Uterus (tissue), 4 donors: Measurements from ENCODE around the gene PLXNA4. TPM values are rescaled to one million over a fixed set of nuclear protein-coding genes. Genes with fewer than 3 reads are reported as not detected.

Experiments
- DNase-seq, 2 donors: peaks; one replicate each; pipeline ENCODE4 v3.0.0-alpha.2; 2019 to 2020
- H3K27ac ChIP-seq, 2 donors: fragments of 200-600 bp; sonication (generic); 1 replicate in 1 of 2; 2 replicates in 1 of 2; pipeline ENCODE4 v1.5.1; 2016 to 2018
- H3K27me3 ChIP-seq, 2 donors: fragments of 200-600 bp; sonication (generic); one replicate each; pipeline ENCODE4 v1.5.1; 2018 to 2019; ENCODE audit warnings: control low read depth in 1 of 2
- H3K36me3 ChIP-seq, 2 donors: fragments of 200-600 bp; sonication (generic); one replicate each; pipeline ENCODE4 v1.5.1; 2019; ENCODE audit warnings: control low read depth in 1 of 2
- H3K4me1 ChIP-seq, 2 donors: fragments of 200-600 bp; sonication (generic); one replicate each; pipeline ENCODE4 v1.5.1; 2018 to 2019; ENCODE audit warnings: control low read depth in 1 of 2
- H3K4me3 ChIP-seq, 2 donors: fragments of 200-600 bp; sonication (generic); 1 replicate in 1 of 2; 2 replicates in 1 of 2; pipeline ENCODE4 v1.5.1; 2018 to 2019; ENCODE audit warnings: mild to moderate bottlenecking in 1 of 2
- H3K9me3 ChIP-seq, 2 donors: fragments of 200-600 bp; sonication (generic); one replicate each; pipeline ENCODE4 v1.5.1; 2019; ENCODE audit warnings: control low read depth in 1 of 2
- CTCF ChIP-seq, 4 experiments: fragments of 200-600 bp in 2 of 4; fragments of 450-650 bp in 2 of 4; sonication (generic) in 2 of 4; IDR thresholded peaks; one replicate each; pipeline ENCODE4 v1.5.1; 2016 to 2019; ENCODE audit warnings: antibody characterized with exemption in 4 of 4, mild to moderate bottlenecking in 2 of 4, moderate library complexity in 1 of 4
- POLR2A ChIP-seq, 2 donors: fragments of 450-650 bp; IDR thresholded peaks; one replicate each; pipeline ENCODE4 v1.6.1; 2016; ENCODE audit warnings: antibody characterized with exemption in 2 of 2, mild to moderate bottlenecking in 1 of 2, moderate library complexity in 1 of 2
- intact Hi-C: fragments of 100-400 bp; cut with DNase I; formaldehyde crosslinking; loops from one replicate; pipeline ENCODE4 v1.15.1; 2023; ENCODE audit warnings: low total_unique reads
- total RNA-seq, 4 donors: library from RNA; depleted of rRNA in 3 of 4; stranded (reverse); fragments of >200 nt in 3 of 4; gene quantifications; one replicate each; pipeline versions ENCODE4 v1.1.0 to v1.2.4, GENCODE V29; 2014 to 2023
- donor health status: DM: yes; HTN: yes; CAD: no.

The PLXNA4 gene
- total RNA-seq, 4 donors from 2014 or later: 4.1 to 16.5 (median 7.7) TPM

GRCh38 chr7:132380059-132380458, 196.2 kb downstream of the PLXNA4 start:
- H3K9me3 ChIP-seq: no peaks in the 10 kb centered on the region
- DNase-seq: peak; percentile 48 to 60
- no peaks in the 10 kb centered on the region for H3K27me3 ChIP-seq
- H3K4me1 ChIP-seq: peaks cover 3 to 14% of the 10 kb centered on the region in 2 donors
- H3K36me3 ChIP-seq: no peaks in the 10 kb centered on the region
- peak overlapping the region; percentile 6 to 22 for H3K27ac ChIP-seq
- intact Hi-C loops: no loop called here
- TF ChIP-seq CTCF (IDR thresholded peaks at IDR 0.05) (no peak), POLR2A (IDR thresholded peaks at IDR 0.05) (no peak)
- no peak overlapping the region for H3K4me3 ChIP-seq

- H3K27ac ChIP-seq: peak overlapping the region in 1 of 2 donors; percentile 59
- intact Hi-C loops: no loop called here
- H3K9me3 ChIP-seq: no peaks in the 10 kb centered on the region
- H3K36me3 ChIP-seq: no peaks in the 10 kb centered on the region
- TF ChIP-seq POLR2A (IDR thresholded peaks at IDR 0.05): no peak
- TF ChIP-seq CTCF (IDR thresholded peaks at IDR 0.05): no peak
- H3K4me3 ChIP-seq: no peak overlapping the region
- no peak for DNase-seq
- no peaks in the 10 kb centered on the region for H3K27me3 ChIP-seq
- peaks cover 3 to 14% of the 10 kb centered on the region in 2 donors for H3K4me1 ChIP-seq
These were observed 197.0 kb downstream of the PLXNA4 start for GRCh38 chr7:132379292-132379691.

- H3K9me3 ChIP-seq: no peaks in the 10 kb centered on the region
- H3K27ac ChIP-seq: peak overlapping the region; percentile 53 to 59
- no peak for DNase-seq
- intact Hi-C loops: no loop called here
- H3K36me3 ChIP-seq: no peaks in the 10 kb centered on the region
- H3K4me1 ChIP-seq: peaks cover 3 to 14% of the 10 kb centered on the region in 2 donors
- no peak overlapping the region for H3K4me3 ChIP-seq
- no peaks in the 10 kb centered on the region for H3K27me3 ChIP-seq
- TF ChIP-seq POLR2A (IDR thresholded peaks at IDR 0.05) (no peak), CTCF (IDR thresholded peaks at IDR 0.05) (no peak)
These were observed 198.3 kb downstream of the PLXNA4 start for GRCh38 chr7:132377703-132378584.

- H3K27ac ChIP-seq: peak overlapping the region; percentile 59 to 71
- TF ChIP-seq POLR2A (IDR thresholded peaks at IDR 0.05): no peak
- TF ChIP-seq CTCF (IDR thresholded peaks at IDR 0.05): no peak
These were observed 199.3 kb downstream of the PLXNA4 start for GRCh38 chr7:132377015-132377414.

GRCh38 chr7:132376361-132377013, 199.8 kb downstream of the PLXNA4 start:
- no peaks in the 10 kb centered on the region for H3K27me3 ChIP-seq
- H3K36me3 ChIP-seq: no peaks in the 10 kb centered on the region
- peaks cover 3 to 14% of the 10 kb centered on the region in 2 donors for H3K4me1 ChIP-seq
- TF ChIP-seq CTCF (IDR thresholded peaks at IDR 0.05): no peak
- no peak for TF ChIP-seq POLR2A (IDR thresholded peaks at IDR 0.05)
- no peak for DNase-seq
- intact Hi-C loops: no loop called here
- H3K27ac ChIP-seq: peak overlapping the region; percentile 59 to 71
- no peaks in the 10 kb centered on the region for H3K9me3 ChIP-seq
- H3K4me3 ChIP-seq: no peak overlapping the region

More at GRCh38 chr7:132377015-132377414, 199.3 kb downstream of the PLXNA4 start:
- intact Hi-C loops: no loop called here
- Histone ChIP-seq H3K27me3 (no peaks in the 10 kb centered on the region), H3K9me3 (no peaks in the 10 kb centered on the region), H3K36me3 (no peaks in the 10 kb centered on the region), H3K4me3 (no peak overlapping the region), H3K4me1 (peaks cover 3 to 14% of the 10 kb centered on the region in 2 donors)
- peak in 1 of 2 donors; percentile 28 for DNase-seq
